DMS153 (cell line): Measurements from ENCODE around the gene H1-8.

Experiments
- DNase-seq: peaks from one replicate; lab custom pipeline; 2025; lab: John Stamatoyannopoulos, UW

H1-8 gene

GRCh38 chr3:129573493-129573892, 30.5 kb downstream of the H1-8 start:
- no peak for DNase-seq

- DNase-seq, result no peak
These were observed 31.2 kb downstream of the H1-8 start for GRCh38 chr3:129574206-129574605.

DNA sequence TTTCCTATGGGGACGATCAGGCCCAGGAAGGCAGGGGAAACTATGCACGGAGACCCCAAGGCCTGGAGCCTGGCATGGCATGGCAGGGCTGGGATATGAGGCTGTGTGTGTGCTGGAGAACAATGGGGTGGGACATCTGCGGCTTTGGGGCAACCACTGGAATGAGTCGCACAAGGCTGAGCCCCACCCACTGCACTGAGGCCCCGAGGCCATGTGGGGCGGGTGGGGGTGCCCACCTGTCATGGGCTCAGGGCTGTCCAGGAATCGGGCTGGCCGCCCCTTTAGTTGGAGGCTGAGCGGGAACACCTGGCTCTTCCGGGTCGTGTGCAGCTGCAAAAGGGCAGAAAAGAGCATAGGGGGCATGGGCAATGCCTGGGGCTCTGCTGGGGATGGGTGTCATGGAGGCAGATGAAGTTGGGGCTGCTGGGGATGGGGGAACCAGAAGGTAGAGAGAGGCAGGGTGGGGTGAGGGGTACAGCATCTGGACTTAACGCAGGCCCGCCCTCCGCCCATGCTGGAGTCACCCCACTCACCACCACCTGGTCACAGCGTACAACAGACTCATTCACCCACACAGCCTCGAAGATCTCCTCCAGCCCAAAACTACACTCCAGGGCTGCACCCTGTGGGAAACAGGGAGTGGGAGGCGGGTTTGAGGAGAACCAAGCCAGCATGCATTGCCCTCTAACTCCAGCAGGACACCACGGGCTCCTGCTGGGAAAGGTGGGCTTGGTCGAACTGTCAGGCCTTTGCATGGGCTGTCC, 32.4 kb downstream of the H1-8 start:
- DNase-seq, result no peak

DNA sequence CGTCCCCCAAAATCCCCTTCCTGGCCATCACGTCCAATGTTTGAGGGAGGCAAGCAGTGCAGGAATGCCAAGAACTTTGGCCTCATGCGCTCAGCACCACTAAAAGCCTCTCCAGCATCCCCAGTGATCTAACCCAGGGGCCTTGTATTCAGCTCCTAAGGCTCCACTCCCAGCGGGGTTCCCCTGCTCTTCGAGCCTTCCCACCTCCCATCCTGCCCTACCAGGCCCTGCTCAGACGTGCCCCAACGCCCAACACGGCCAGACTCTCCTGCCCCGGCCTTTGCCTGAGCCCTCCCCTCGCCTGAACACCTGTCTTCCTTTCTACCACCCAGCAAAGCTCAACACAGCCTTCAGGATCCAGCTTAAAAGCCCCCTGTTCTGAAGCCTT, 33.0 kb downstream of the H1-8 start:
- DNase-seq, result no peak

- DNase-seq, result peak; percentile 93
These were observed 33.8 kb downstream of the H1-8 start for GRCh38 chr3:129576514-129577352.

- peak; percentile 72 for DNase-seq
These were observed 34.4 kb downstream of the H1-8 start for GRCh38 chr3:129577366-129577765.

DNA sequence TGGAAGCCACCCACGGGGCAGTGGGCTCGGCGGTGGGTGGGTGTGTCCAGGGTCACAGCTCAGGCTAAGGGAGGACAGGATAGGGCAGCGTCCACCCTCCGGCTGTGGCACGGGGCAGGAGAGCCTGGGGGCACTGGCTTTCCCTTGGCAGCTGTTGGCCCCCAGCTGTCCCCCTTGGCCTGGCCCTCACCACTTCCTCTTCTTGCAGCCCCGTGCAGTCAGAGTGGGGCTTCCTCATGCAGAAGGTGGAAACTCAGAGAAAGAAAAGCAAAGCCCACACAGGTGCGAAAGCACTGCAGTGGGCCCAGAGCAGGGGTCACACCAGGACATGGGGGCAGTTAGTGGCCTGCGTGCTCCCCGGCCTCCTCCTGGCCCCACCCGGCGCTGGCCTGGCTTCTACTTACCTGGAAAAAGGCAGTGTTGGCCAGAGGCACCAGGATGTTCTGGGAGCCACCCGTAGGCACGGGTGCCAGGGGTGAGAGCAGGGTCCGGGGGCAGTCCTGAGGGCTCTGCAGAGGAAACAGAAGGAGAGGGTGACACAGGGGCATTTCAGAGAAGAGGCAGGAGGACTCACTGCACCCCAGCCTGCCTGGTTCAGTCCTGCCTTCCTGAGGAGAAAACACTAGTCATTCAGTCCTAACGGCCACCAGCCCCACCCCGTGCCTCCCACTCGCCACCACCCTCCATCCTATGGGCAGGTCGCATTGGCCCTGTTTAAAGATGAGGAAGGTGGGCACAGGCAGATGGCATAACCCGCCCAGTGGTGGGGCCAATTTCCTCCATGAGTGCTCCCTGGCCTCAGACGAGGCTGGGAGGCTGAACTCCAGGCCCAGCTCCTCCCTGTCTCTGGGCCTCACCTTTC, 35.2 kb downstream of the H1-8 start:
- DNase-seq, result no peak

DNA sequence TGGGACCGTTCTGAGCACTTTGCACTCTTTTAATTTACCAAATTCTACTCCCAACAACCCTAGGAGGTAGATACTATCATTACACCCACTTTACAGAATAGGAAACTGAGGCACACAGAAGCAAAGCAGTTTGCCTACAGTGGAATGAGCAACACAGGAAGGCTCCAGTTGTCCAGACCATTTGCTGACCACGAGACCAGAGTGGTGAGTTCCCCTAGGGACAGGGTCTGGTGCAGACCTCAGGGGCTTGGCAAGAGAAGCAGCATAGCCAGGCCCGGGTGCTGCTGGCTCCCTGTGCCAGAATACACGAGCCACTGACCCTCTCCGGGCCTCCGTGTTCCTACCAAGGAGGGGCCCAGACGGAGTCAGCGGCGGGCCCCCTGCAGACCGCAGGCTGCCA, 37.0 kb downstream of the H1-8 start:
- DNase-seq, result no peak

DNA sequence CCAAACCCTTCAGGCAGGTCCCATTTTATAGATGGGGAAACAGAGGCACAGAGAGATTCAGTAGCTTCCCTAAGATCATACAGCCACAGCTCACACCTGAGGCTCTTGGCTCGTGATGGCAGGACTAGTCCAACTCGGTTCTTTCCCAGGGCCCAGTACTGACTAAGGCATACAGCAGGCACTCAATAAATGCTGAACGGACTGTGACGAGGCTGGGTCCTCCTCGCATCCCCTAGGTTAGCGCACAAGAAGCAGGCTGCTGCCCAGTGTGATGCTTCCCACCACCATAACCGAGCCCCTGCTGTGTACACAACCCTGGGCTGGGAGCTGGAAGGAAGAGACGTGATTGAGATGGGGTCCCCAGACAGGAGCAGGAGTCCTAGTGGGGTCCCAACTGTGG, 38.6 kb downstream of the H1-8 start:
- no peak for DNase-seq

GRCh38 chr3:129582799-129583198, 39.8 kb downstream of the H1-8 start:
- DNase-seq, result no peak

GRCh38 chr3:129583289-129583688, 40.3 kb downstream of the H1-8 start:
- DNase-seq, result no peak

DNA sequence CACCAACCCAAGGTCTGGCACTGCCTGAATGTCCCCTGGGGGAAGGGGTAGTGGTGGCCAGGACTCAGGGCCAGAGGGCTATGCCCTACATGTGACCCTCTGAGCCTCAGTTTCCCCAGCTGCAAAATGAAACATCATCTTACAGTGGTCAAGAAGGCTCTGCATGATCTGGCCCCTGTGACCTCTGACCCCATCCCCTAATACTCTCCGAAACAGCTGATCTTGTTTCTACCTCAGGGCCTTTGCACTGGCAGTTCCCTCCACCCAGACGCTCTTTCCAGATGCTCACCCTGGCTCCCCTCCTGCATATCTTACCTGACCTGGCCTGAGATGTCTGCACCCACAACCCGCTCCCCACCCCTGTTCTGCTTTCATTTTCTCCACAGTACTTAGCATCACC, 41.7 kb downstream of the H1-8 start:
- no peak for DNase-seq

- no peak for DNase-seq
These were observed 43.1 kb downstream of the H1-8 start for GRCh38 chr3:129585949-129586657.

DNA sequence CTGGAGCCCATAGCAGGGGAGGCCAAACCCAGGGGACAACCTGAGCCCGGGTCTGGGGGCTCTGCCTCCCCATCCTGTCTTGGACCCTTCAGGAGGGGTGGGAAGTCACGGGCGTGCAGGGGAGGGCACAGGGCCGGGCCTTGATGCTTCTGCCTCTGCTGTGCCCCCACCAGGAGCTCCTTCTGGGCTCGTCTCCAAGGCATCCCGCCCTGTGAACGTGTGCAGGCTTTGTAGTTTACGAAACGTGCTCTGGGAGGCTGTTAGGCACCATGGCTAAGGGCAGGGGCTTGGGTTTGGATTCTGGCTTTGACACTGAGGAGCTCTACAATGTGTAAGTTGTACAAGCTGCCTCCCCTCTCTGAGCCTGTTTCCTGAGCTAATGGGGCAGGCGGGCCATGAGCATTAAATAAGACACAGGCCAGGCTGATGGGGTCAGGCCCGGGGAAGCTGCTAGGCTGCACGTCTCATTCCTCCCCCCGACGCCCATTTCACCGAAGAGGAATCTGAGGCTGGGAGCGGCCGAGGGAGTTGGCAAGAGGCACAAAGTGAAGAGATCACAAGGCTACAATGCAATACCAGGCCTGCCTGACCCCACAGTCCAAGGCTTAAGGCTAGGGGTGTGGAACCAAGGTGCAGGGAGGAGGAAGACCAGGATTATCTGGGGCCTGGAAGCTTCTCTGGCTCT, 43.9 kb downstream of the H1-8 start:
- no peak for DNase-seq

GRCh38 chr3:129587566-129588210, 44.7 kb downstream of the H1-8 start:
- no peak for DNase-seq

GRCh38 chr3:129590215-129590614, 47.2 kb downstream of the H1-8 start:
- DNase-seq, result no peak

GRCh38 chr3:129591932-129592331, 49.0 kb downstream of the H1-8 start:
- DNase-seq, result no peak

GRCh38 chr3:129592381-129593131, 49.6 kb downstream of the H1-8 start:
- DNase-seq, result no peak

- no peak for DNase-seq
These were observed 50.2 kb downstream of the H1-8 start for GRCh38 chr3:129593230-129593594.
